ENCODE measurements around the gene ZSWIM6.

The ZSWIM6 gene

GRCh38 chr5:61307191-61307590 is 24.9 kb upstream of the ZSWIM6 start:
- no peak for DNase-seq (ENCODE audit: low spot score)

- DNase-seq (ENCODE audit: low spot score): no peak
Measured at GRCh38 chr5:61307611-61308010, 24.4 kb upstream of the ZSWIM6 start.

- no peak for DNase-seq (ENCODE audit: low spot score)
Measured at GRCh38 chr5:61308712-61309111, 23.3 kb upstream of the ZSWIM6 start.

GRCh38 chr5:61309115-61309514 is 22.9 kb upstream of the ZSWIM6 start:
- no peak for DNase-seq (ENCODE audit: low spot score)

- DNase-seq (ENCODE audit: low spot score): no peak
Measured at GRCh38 chr5:61311056-61311610, 20.9 kb upstream of the ZSWIM6 start.

GRCh38 chr5:61311836-61312808 is 19.9 kb upstream of the ZSWIM6 start:
- no peak for DNase-seq (ENCODE audit: low spot score)

- no peak for DNase-seq (ENCODE audit: low spot score)
Measured at GRCh38 chr5:61313960-61314681, 17.9 kb upstream of the ZSWIM6 start.

- no peak for DNase-seq (ENCODE audit: low spot score)
Measured at GRCh38 chr5:61318376-61318775, 13.7 kb upstream of the ZSWIM6 start.

GRCh38 chr5:61319388-61320146 is 12.5 kb upstream of the ZSWIM6 start:
- DNase-seq (ENCODE audit: low spot score): peak; percentile 33

GRCh38 chr5:61320860-61321259 is 11.2 kb upstream of the ZSWIM6 start:
- no peak for DNase-seq (ENCODE audit: low spot score)

- DNase-seq (ENCODE audit: low spot score): no peak
Measured at GRCh38 chr5:61321669-61322068, 10.4 kb upstream of the ZSWIM6 start.

- DNase-seq (ENCODE audit: low spot score): no peak
Measured at GRCh38 chr5:61322738-61323725, 9.0 kb upstream of the ZSWIM6 start.

- DNase-seq (ENCODE audit: low spot score): no peak
Measured at GRCh38 chr5:61327760-61328753, 4.0 kb upstream of the ZSWIM6 start.

GRCh38 chr5:61328791-61329549 is 3.1 kb upstream of the ZSWIM6 start:
- no peak for DNase-seq (ENCODE audit: low spot score)

- DNase-seq (ENCODE audit: low spot score): no peak
Measured at GRCh38 chr5:61329550-61330128, 2.4 kb upstream of the ZSWIM6 start.

GRCh38 chr5:61330341-61330844 is 1.7 kb upstream of the ZSWIM6 start:
- peak; percentile 73 for DNase-seq (ENCODE audit: low spot score)

GRCh38 chr5:61330845-61331406 is 1.1 kb upstream of the ZSWIM6 start:
- peak; percentile 38 for DNase-seq (ENCODE audit: low spot score)

- DNase-seq (ENCODE audit: low spot score): peak; percentile 25
Measured at GRCh38 chr5:61332358-61332749, 296 bp downstream of the ZSWIM6 start.

All from cerebellar cortex (tissue), 1 donor.